Kidney (tissue), 14 donors: ENCODE measurements around the gene ATOH7. TPM values are rescaled to one million over a fixed set of nuclear protein-coding genes. Genes with fewer than 3 reads are reported as not detected.

Source experiments
- DNase-seq, 5 donors: peaks; one replicate each; pipeline ENCODE4 v3.0.0-alpha.2; 2013 to 2020
- FAIRE-seq: peaks from 2 replicates; lab custom pipeline; 2012; peaks lifted over from hg19 to GRCh38; lab: Jason Lieb, UNC
- H3K27ac ChIP-seq, 2 donors: one replicate each; pipeline ENCODE4 v1.7.0; 2013; ENCODE audit warnings: low read depth in 2 of 2, low read length in 2 of 2, inconsistent platforms in 1 of 2
- H3K27me3 ChIP-seq: one replicate; pipeline ENCODE4 v1.7.1; 2013; ENCODE audit warnings: low read length, inconsistent platforms; ENCODE audit not compliant: control insufficient read depth, insufficient read depth
- H3K36me3 ChIP-seq, 3 donors: one replicate each; pipeline versions ENCODE4 v1.7.0 to v1.7.1; 2013; ENCODE audit warnings: low read length in 3 of 3, control low read depth in 1 of 3, inconsistent platforms in 1 of 3; ENCODE audit not compliant: insufficient read depth in 3 of 3, control insufficient read depth in 2 of 3
- H3K4me1 ChIP-seq, 3 donors: one replicate each; pipeline versions ENCODE4 v1.7.0 to v1.7.1; 2013; ENCODE audit warnings: low read length in 3 of 3, inconsistent platforms in 1 of 3, low read depth in 1 of 3; ENCODE audit not compliant: control insufficient read depth in 2 of 3, insufficient read depth in 2 of 3
- H3K4me3 ChIP-seq, 3 donors: one replicate each; pipeline versions ENCODE4 v1.7.0 to v1.8.1; 2013; ENCODE audit warnings: low read length in 3 of 3, control low read depth in 1 of 3, inconsistent platforms in 1 of 3
- H3K9ac ChIP-seq, 3 donors: one replicate each; pipeline versions ENCODE4 v1.7.0 to v1.7.1; 2013; ENCODE audit warnings: low read length in 3 of 3, control low read depth in 1 of 3, inconsistent platforms in 1 of 3
- H3K9me3 ChIP-seq, 3 donors: one replicate each; pipeline versions ENCODE4 v1.7.0 to v1.7.1; 2013; ENCODE audit warnings: low read length in 3 of 3, control low read depth in 1 of 3, inconsistent platforms in 1 of 3; ENCODE audit not compliant: control insufficient read depth in 2 of 3, insufficient read depth in 1 of 3
- intact Hi-C: fragments of 100-400 bp; cut with DNase I; formaldehyde crosslinking; loops from one replicate; pipeline ENCODE4 v1.11.1; 2022
- polyA plus RNA-seq: library from polyadenylated mRNA; stranded (reverse); fragments of 350-450 nt; fragmentation: Illumina TruSeq; extraction: RNeasy Lipid Tissue Mini Kit (QIAGEN cat#74804); gene quantifications from one replicate; pipeline ENCODE4 v1.2.3, GENCODE V29; 2014; ENCODE audit warnings: low read depth, low replicate concordance; ENCODE audit not compliant: insufficient read depth
- total RNA-seq: library from RNA; stranded (reverse); fragmentation: NEBNext Ultra II Directional; extraction: Animal tissue kit (Norgen Biotek cat#: 25700); gene quantifications from one replicate; pipeline ENCODE4 v1.2.1, GENCODE V29; 2021
- TF ChIP-seq, protein P1 (sequence below): IDR thresholded peaks from 3 replicates; pipeline ENCODE4 v1.5.1; 2012; ENCODE audit warnings: mild to moderate bottlenecking, moderate library complexity, borderline replicate concordance; ENCODE audit not compliant: insufficient read depth; ENCODE audit errors: extremely low read depth
- donor health status: control.
- donor health status: control.
- donor health status: control.
- donor health status: control.
- donor health status: control.
- donor health status: DM: yes; HTN: yes; CAD: no.
- donor health status: Normal renal cell carcinoma (clear cell type).

The ATOH7 gene
- total and polyA plus RNA-seq, 2 donors from 2014 or later = 0.16 to 0.45 TPM

DNA sequence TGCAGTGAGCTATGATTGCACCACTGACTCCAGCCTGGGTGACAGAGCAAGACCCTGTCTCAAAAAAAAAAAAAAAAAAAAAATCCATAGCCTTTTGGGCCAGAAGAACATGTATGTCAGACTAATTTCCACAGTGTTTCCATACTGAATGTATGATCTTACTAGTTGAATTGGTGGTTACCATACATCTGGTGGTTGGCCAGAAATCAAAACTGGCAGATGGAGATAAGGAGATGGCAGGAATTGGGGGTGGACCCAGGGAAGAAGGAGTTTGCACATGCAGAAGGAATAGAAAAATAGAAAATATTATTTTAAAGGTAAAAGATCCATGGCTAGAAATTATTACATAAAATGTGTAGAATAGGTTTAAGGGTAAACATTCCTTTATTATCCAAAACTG lies 3.7 kb upstream of the ATOH7 start:
- TF ChIP-seq, protein P1, sequence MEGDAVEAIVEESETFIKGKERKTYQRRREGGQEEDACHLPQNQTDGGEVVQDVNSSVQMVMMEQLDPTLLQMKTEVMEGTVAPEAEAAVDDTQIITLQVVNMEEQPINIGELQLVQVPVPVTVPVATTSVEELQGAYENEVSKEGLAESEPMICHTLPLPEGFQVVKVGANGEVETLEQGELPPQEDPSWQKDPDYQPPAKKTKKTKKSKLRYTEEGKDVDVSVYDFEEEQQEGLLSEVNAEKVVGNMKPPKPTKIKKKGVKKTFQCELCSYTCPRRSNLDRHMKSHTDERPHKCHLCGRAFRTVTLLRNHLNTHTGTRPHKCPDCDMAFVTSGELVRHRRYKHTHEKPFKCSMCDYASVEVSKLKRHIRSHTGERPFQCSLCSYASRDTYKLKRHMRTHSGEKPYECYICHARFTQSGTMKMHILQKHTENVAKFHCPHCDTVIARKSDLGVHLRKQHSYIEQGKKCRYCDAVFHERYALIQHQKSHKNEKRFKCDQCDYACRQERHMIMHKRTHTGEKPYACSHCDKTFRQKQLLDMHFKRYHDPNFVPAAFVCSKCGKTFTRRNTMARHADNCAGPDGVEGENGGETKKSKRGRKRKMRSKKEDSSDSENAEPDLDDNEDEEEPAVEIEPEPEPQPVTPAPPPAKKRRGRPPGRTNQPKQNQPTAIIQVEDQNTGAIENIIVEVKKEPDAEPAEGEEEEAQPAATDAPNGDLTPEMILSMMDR = no peak
- intact Hi-C loops = no loop called here
- Histone ChIP-seq H3K4me3 (no peak overlapping the region), H3K9ac (no peak overlapping the region), H3K9me3 (no peaks in the 10 kb centered on the region), H3K27me3 (no peaks in the 10 kb centered on the region), H3K4me1 (peaks cover 0 to 3% (median 0%) of the 10 kb centered on the region in 3 donors), H3K27ac (no peak overlapping the region), H3K36me3 (no peaks in the 10 kb centered on the region)
- no peak for FAIRE-seq
- no peak for DNase-seq

DNA sequence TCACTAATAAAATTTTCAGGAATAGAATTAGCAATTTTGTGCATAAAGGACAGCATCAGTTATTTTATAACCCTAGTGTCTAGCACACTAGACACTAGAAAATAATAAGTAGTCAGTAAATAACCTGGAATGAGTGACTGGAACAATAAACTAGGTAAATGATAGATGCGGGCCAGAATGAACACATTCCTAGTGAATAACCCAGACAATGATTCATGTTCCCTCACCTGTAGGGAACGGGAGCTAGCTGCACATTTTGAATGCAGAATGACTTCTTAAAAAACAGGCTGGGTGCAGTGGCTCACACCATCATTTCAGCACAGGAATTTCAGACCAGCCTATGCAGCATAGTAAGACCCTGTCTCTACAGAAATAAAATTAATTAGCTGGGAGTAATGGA lies 3.2 kb upstream of the ATOH7 start:
- intact Hi-C loops = no loop called here
- FAIRE-seq (no peak), DNase-seq (no peak)
- H3K4me3 ChIP-seq = no peak overlapping the region
- no peak overlapping the region for H3K9ac ChIP-seq
- peaks cover 0 to 3% (median 0%) of the 10 kb centered on the region in 3 donors for H3K4me1 ChIP-seq
- H3K27me3 ChIP-seq = no peaks in the 10 kb centered on the region
- no peak overlapping the region for H3K27ac ChIP-seq
- H3K36me3 ChIP-seq = no peaks in the 10 kb centered on the region
- TF ChIP-seq, protein P1 = no peak
- no peaks in the 10 kb centered on the region for H3K9me3 ChIP-seq

DNA sequence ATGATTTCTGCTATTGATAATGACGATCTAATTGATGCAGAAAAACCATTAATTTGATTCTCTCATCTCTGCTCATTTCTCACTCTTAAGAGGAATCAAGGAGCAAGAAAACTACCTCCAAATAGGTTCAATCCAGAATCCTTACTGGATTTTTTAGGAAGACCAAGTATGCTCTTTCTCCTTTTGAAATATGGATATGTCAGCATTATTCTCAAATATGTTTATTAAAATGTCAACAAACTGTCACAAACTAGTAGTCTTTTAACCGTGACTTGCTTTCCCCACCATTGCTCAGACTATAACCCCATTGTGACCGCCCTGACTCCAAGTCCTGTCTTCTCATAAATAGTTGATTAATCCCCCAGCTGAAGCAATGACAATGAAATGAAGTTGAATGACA lies 1.1 kb upstream of the ATOH7 start:
- TF ChIP-seq, protein P1 = no peak
- DNase-seq = no peak
- intact Hi-C loops = no loop called here
- Histone ChIP-seq H3K4me3 (no peak overlapping the region), H3K36me3 (no peaks in the 10 kb centered on the region), H3K9ac (no peak overlapping the region), H3K27me3 (no peaks in the 10 kb centered on the region), H3K4me1 (peaks cover 0 to 3% (median 0%) of the 10 kb centered on the region in 3 donors), H3K9me3 (no peaks in the 10 kb centered on the region), H3K27ac (no peak overlapping the region)
- FAIRE-seq = no peak
